ENCODE results near the gene MMAB. TPM values are rescaled to one million over a fixed set of nuclear protein-coding genes. Genes with fewer than 3 reads are reported as not detected.

Gene MMAB
- total RNA-seq, 4 donors from 2014 or later = 4.4 to 18.7 (median 11.9) TPM

DNA sequence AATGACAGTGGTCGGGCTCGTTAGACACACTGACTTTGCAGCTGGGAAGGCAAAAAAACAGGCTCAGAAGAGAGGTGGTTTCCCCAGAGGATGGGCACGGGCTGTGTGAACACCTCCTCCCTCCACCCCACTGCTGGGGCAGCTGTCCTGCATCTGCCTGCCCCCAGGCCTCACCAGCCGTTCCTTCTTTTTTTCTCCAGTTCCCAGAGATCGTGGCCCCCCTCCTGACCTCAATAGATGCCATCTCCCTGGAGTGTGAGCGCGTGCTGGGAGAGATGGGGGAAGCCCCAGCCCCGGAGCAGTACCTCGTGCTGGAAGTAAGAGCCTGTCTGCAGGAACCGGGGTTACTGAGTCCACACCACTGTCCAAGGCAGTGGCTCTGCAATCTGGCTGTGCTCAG, 17.7 kb upstream of the MMAB start:
- intact Hi-C loops (cut with DNase I; ENCODE audit: low total_unique reads) (no loop called here), in situ Hi-C loops (cut with MboI; ENCODE audit: low pct_ligation_motif_present in 1 of 4, low pct_unique_long_range_greater_than_20kb in 1 of 4, low sequenced_read_pairs in 3 of 4) (loop anchor here in 2 of 4 donors (5.0 kb wide), 2 partner anchors 181 to 186 kb away; no protein-coding TSS in a partner anchor)
- TF ChIP-seq, protein P1, sequence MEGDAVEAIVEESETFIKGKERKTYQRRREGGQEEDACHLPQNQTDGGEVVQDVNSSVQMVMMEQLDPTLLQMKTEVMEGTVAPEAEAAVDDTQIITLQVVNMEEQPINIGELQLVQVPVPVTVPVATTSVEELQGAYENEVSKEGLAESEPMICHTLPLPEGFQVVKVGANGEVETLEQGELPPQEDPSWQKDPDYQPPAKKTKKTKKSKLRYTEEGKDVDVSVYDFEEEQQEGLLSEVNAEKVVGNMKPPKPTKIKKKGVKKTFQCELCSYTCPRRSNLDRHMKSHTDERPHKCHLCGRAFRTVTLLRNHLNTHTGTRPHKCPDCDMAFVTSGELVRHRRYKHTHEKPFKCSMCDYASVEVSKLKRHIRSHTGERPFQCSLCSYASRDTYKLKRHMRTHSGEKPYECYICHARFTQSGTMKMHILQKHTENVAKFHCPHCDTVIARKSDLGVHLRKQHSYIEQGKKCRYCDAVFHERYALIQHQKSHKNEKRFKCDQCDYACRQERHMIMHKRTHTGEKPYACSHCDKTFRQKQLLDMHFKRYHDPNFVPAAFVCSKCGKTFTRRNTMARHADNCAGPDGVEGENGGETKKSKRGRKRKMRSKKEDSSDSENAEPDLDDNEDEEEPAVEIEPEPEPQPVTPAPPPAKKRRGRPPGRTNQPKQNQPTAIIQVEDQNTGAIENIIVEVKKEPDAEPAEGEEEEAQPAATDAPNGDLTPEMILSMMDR (IDR thresholded peaks at IDR 0.05) = no peak
- no peak for TF ChIP-seq POLR2AphosphoS5 (IDR thresholded peaks at IDR 0.05)
- TF ChIP-seq POLR2A (IDR thresholded peaks at IDR 0.05) = no peak
- no peak for TF ChIP-seq EP300 (IDR thresholded peaks at IDR 0.05; ENCODE audit: low read depth)
- Histone ChIP-seq H3K27me3 (no peaks in the 10 kb centered on the region), H3K4me3 (no peak overlapping the region), H3K36me3 (peaks cover 0 to 5% (median 0%) of the 10 kb centered on the region in 4 donors), H3K9me3 (no peaks in the 10 kb centered on the region), H3K27ac (no peak overlapping the region), H3K4me1 (no peaks in the 10 kb centered on the region)
- 81 to 84% methylated on average over 3 to 10 of the region's 10 CpGs for WGBS, 2 donors (ENCODE audit: low coverage in 1 of 2)
- DNase-seq = no peak

DNA sequence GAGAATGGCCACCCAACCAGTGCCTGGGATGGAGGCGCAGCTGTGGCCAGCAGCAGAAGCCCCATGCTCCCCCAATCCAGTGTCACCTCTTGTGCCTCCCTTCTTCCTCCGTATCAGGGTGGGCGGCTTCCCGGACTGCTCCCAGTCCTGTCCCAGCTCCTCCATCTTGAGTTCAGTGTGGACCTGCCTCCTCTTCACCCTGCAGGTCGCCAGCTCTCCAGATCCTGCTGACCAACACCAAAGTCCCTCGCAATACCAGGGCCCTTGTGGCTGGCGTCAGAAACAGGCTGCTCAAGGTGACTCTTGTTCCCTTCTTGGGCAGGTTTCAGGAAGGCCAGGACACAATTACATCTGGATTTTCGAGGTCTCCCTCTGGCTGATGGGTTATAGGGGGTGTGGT, 17.3 kb upstream of the MMAB start:
- in situ Hi-C loops (cut with MboI; ENCODE audit: low pct_ligation_motif_present in 1 of 4, low pct_unique_long_range_greater_than_20kb in 1 of 4, low sequenced_read_pairs in 3 of 4) = loop anchor here in 2 of 4 donors (5.0 kb wide), 2 partner anchors 182 to 187 kb away; no protein-coding TSS in a partner anchor
- Histone ChIP-seq H3K9me3 (no peaks in the 10 kb centered on the region), H3K27ac (no peak overlapping the region), H3K27me3 (no peaks in the 10 kb centered on the region), H3K36me3 (peaks cover 0 to 5% (median 0%) of the 10 kb centered on the region in 4 donors), H3K4me1 (no peaks in the 10 kb centered on the region), H3K4me3 (no peak overlapping the region)
- 96% methylated on average over 8 of the region's 8 CpGs; no CpG with 5 or more reads in 1 of the 2 donors for WGBS, 2 donors (ENCODE audit: low coverage in 1 of 2)
- no peak for TF ChIP-seq POLR2A (IDR thresholded peaks at IDR 0.05)
- no peak for TF ChIP-seq POLR2AphosphoS5 (IDR thresholded peaks at IDR 0.05)
- TF ChIP-seq EP300 (IDR thresholded peaks at IDR 0.05; ENCODE audit: low read depth) = no peak
- TF ChIP-seq, protein P1 (IDR thresholded peaks at IDR 0.05) = no peak
- intact Hi-C loops (cut with DNase I; ENCODE audit: low total_unique reads) = loop anchor here (1.0 kb wide), 1 partner anchor 22 kb away; no protein-coding TSS in a partner anchor
- DNase-seq = no peak

DNA sequence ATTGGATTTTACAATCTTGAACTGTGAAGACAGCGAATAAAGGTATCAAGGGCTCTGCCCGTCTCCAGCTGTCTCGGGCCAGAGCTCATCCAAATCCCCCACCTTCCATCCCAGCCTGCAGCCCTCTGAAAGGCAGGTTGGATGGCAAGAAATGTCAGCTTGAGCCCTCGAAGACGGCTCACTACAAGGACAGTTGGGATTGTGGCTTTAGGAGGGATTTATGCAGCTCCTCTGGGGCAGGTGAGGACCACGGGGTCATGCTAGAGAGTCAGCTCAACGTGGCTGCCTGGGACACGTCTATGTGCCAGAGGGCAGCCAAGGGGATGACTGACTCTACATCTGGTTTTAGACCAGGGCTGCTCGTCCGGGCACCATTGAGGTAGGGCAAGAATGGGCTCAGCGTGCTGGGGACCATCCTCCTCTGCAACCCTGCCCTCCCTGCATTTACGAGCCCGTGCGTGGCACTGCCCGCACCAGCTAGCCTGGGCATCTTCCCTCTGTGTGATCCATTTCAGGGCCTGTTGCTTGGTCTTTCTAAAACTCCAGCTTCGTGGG, 16.5 kb upstream of the MMAB start:
- intact Hi-C loops (cut with DNase I; ENCODE audit: low total_unique reads) = loop anchor here (1.0 kb wide), 1 partner anchor 23 kb away; no protein-coding TSS in a partner anchor
- Histone ChIP-seq H3K9me3 (no peaks in the 10 kb centered on the region), H3K4me1 (no peaks in the 10 kb centered on the region), H3K27ac (no peak overlapping the region), H3K27me3 (no peaks in the 10 kb centered on the region), H3K4me3 (no peak overlapping the region), H3K36me3 (peaks cover 0 to under 1% (median 0%) of the 10 kb centered on the region in 4 donors)
- in situ Hi-C loops (cut with MboI; ENCODE audit: low pct_ligation_motif_present in 1 of 4, low pct_unique_long_range_greater_than_20kb in 1 of 4, low sequenced_read_pairs in 3 of 4) = loop anchor here in 2 of 4 donors (5.0 kb wide), 2 partner anchors 183 to 188 kb away; no protein-coding TSS in a partner anchor
- WGBS, 2 donors (ENCODE audit: low coverage in 1 of 2) = 84 to 93% methylated on average over 7 to 16 of the region's 16 CpGs
- TF ChIP-seq POLR2AphosphoS5 (IDR thresholded peaks at IDR 0.05) (no peak), POLR2A (IDR thresholded peaks at IDR 0.05) (no peak), EP300 (IDR thresholded peaks at IDR 0.05; ENCODE audit: low read depth) (no peak)
- TF ChIP-seq, protein P1 (IDR thresholded peaks at IDR 0.05) = no peak
- no peak for DNase-seq

DNA sequence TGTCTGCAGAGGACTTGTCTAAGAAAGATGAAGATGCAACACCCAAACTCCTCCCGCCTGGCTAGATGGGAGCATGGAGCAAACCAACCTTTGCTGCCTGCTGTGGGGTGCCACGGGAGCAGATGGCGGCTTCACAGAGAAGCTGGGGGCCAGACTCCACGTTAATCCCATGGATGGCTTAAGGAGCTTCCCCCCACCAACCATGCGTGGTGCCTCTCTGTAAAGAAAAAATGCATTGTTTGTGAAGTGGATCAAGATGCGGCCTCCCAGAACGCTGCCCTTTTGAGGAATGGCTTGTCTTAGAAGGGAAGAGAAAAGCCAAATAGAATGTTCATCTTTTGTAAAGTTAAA, 15.9 kb upstream of the MMAB start:
- WGBS, 2 donors (ENCODE audit: low coverage in 1 of 2) = 91 to 100% methylated on average over 3 to 7 of the region's 7 CpGs
- Histone ChIP-seq H3K27me3 (no peaks in the 10 kb centered on the region), H3K36me3 (no peaks in the 10 kb centered on the region), H3K27ac (no peak overlapping the region), H3K4me1 (no peaks in the 10 kb centered on the region), H3K4me3 (no peak overlapping the region), H3K9me3 (no peaks in the 10 kb centered on the region)
- no peak for DNase-seq
- TF ChIP-seq EP300 (IDR thresholded peaks at IDR 0.05; ENCODE audit: low read depth) (no peak), POLR2AphosphoS5 (IDR thresholded peaks at IDR 0.05) (no peak), POLR2A (IDR thresholded peaks at IDR 0.05) (no peak)
- TF ChIP-seq, protein P1 (IDR thresholded peaks at IDR 0.05) = no peak
- intact Hi-C loops (cut with DNase I; ENCODE audit: low total_unique reads) (no loop called here), in situ Hi-C loops (cut with MboI; ENCODE audit: low pct_ligation_motif_present in 1 of 4, low pct_unique_long_range_greater_than_20kb in 1 of 4, low sequenced_read_pairs in 3 of 4) (no loop called here)

All from transverse colon (tissue), 4 donors.